Cardiac muscle cell (in vitro differentiated cells and primary cell): Measurements from ENCODE around the gene SYNGAP1. TPM values are rescaled to one million over a fixed set of nuclear protein-coding genes. Genes with fewer than 3 reads are reported as not detected.

Experiments used
- DNase-seq, 2 donors: peaks; one replicate each; pipeline versions ENCODE4 v3.0.0 to v3.0.0-alpha.2; 2010 to 2017; ENCODE audit warnings: low read depth in 1 of 2, low spot score in 1 of 2
- H3K27ac ChIP-seq: fragments of 200-600 bp; sonication (generic); 2 replicates; pipeline ENCODE4 v1.5.1; 2016
- H3K27me3 ChIP-seq: fragments of 200-600 bp; sonication (generic); 2 replicates; pipeline ENCODE4 v1.6.0; 2016; ENCODE audit warnings: control low read depth
- H3K36me3 ChIP-seq: fragments of 200-600 bp; sonication (generic); 2 replicates; pipeline ENCODE4 v1.5.1; 2016; ENCODE audit warnings: control low read depth
- H3K4me1 ChIP-seq: fragments of 200-600 bp; sonication (generic); 2 replicates; pipeline ENCODE4 v1.8.1; 2017; ENCODE audit warnings: low read depth, mild to moderate bottlenecking, mixed run types
- H3K4me3 ChIP-seq: fragments of 200-600 bp; sonication (generic); 2 replicates; pipeline ENCODE4 v1.5.1; 2016; ENCODE audit warnings: mild to moderate bottlenecking
- H3K9me3 ChIP-seq: fragments of 200-600 bp; sonication (generic); 2 replicates; pipeline ENCODE4 v1.5.1; 2017; ENCODE audit warnings: low read depth, mild to moderate bottlenecking, control low read depth
- CTCF ChIP-seq: IDR thresholded peaks from 2 replicates; pipeline ENCODE4 v1.5.1; 2012; ENCODE audit warnings: low read depth, mild to moderate bottlenecking, low read length
- polyA plus RNA-seq: library from polyadenylated mRNA; unstranded; fragments of >200 nt; fragmentation: Nextera tagmentation; extraction: Ambion mirVana; gene quantifications from 2 replicates; pipeline ENCODE4 v1.2.1, GENCODE V29; 2016
- total RNA-seq: library from RNA; depleted of rRNA; stranded (reverse); fragments of >200 nt; gene quantifications from 2 replicates; pipeline ENCODE4 v1.2.3, GENCODE V29; 2016

Gene SYNGAP1
- total and polyA plus RNA-seq, 2 experiments from 2014 or later, result 6.8 to 20.2 TPM

- peaks cover 4% of the 10 kb centered on the region for H3K4me1 ChIP-seq
- H3K27ac ChIP-seq, result no peak overlapping the region
- H3K27me3 ChIP-seq, result no peaks in the 10 kb centered on the region
- no peak for DNase-seq
- no peaks in the 10 kb centered on the region for H3K9me3 ChIP-seq
- H3K4me3 ChIP-seq, result peak overlapping the region; percentile 77
- H3K36me3 ChIP-seq, result no peaks in the 10 kb centered on the region
- no peak for TF ChIP-seq CTCF
These were observed 35.2 kb downstream of the SYNGAP1 start for GRCh38 chr6:33455051-33455450.

GRCh38 chr6:33456156-33456555 lies 36.3 kb downstream of the SYNGAP1 start:
- Histone ChIP-seq H3K4me1 (peaks cover 4% of the 10 kb centered on the region), H3K27me3 (no peaks in the 10 kb centered on the region), H3K4me3 (no peak overlapping the region), H3K36me3 (no peaks in the 10 kb centered on the region), H3K9me3 (no peaks in the 10 kb centered on the region), H3K27ac (no peak overlapping the region)
- no peak for DNase-seq
- no peak for TF ChIP-seq CTCF

GRCh38 chr6:33458676-33459075 lies 38.8 kb downstream of the SYNGAP1 start:
- Histone ChIP-seq H3K36me3 (no peaks in the 10 kb centered on the region), H3K4me1 (peaks cover 1% of the 10 kb centered on the region), H3K27ac (no peak overlapping the region), H3K27me3 (no peaks in the 10 kb centered on the region), H3K9me3 (no peaks in the 10 kb centered on the region), H3K4me3 (no peak overlapping the region)
- no peak for DNase-seq
- TF ChIP-seq CTCF, result no peak

- TF ChIP-seq CTCF, result no peak
- no peak for DNase-seq
- H3K4me3 ChIP-seq, result no peak overlapping the region
- H3K27me3 ChIP-seq, result no peaks in the 10 kb centered on the region
- H3K27ac ChIP-seq, result no peak overlapping the region
- no peaks in the 10 kb centered on the region for H3K4me1 ChIP-seq
- no peaks in the 10 kb centered on the region for H3K36me3 ChIP-seq
- no peaks in the 10 kb centered on the region for H3K9me3 ChIP-seq
These were observed 39.4 kb downstream of the SYNGAP1 start for GRCh38 chr6:33459226-33459625.

- H3K4me3 ChIP-seq, result no peak overlapping the region
- no peaks in the 10 kb centered on the region for H3K4me1 ChIP-seq
- H3K9me3 ChIP-seq, result no peaks in the 10 kb centered on the region
- H3K27ac ChIP-seq, result no peak overlapping the region
- no peaks in the 10 kb centered on the region for H3K36me3 ChIP-seq
- DNase-seq, result no peak
- no peak for TF ChIP-seq CTCF
- H3K27me3 ChIP-seq, result no peaks in the 10 kb centered on the region
These were observed 46.3 kb downstream of the SYNGAP1 start for GRCh38 chr6:33466075-33466735.
